CD4-positive, alpha-beta T cell treated with Interleukin-17A for 4 hours (primary cell): Measurements from ENCODE around the gene DLEC1.
"Not testable (repeated sequence)": the region's sequence is repeated elsewhere in the genome, so short reads cannot be mapped to it uniquely, and the experiment has no call there.

ENCODE experiments used
- DNase-seq: peaks from one replicate; pipeline ENCODE4 v3.0.0-alpha.2; 2020; ENCODE audit warnings: mixed read lengths

The DLEC1 gene

DNA sequence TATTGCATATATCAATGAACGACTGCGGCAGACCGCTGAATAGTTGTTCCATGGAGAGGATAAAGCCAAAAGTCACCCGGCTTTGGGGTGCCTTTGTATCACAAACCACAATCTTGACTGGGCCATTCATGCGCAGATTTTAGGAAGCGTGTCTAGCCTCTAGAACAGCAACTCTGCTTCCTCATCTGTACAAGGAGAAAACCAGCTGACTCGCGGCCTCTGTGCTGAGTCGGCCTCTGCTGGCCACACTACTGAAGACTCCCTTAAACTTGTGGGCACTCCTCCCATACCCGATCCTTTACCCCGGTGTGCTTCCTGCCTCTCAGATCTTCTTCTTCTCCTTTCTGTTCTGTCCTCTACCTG lies 872 bp downstream of the DLEC1 start:
- peak; percentile 75 for DNase-seq

GRCh38 chr3:38040401-38040800 lies 1.4 kb downstream of the DLEC1 start:
- DNase-seq: no peak

DNA sequence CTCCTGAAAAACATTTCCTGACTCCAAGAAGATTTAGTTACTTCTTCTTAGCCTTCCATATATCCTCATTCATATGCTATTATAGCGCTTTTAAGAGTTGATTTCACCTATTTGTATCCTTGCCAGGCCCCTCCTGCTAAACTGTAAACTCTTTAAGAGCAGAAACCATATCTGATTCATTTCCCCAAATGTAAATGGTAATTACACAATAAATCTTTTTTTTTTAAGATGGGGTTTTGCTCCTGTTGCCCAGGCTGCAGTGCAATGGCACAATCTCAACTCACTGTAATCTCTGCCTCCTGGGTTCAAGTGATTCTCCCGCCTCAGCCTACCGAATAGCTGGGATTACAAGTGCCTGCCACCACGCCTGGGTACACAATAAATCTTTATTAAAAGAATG lies 4.5 kb downstream of the DLEC1 start:
- DNase-seq: no peak

DNA sequence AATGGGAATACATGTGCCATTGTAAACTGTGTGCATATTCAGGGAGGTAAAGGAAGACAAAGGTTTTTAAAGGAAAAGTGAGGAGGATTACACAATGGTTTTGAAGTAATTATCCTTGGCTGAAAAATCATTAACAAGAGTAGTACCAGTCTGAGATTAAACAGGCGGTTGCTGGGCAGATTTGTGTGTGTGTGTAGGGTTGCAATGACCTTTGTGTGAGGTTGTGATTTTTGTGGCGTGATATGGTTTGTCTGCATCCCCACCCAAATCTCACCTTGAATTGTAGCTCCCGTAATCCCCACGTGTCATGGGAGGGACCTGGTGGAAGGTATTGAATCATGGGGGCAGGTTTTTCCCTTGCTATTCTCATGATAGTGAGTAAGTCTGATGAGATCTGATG lies 7.0 kb downstream of the DLEC1 start:
- no peak for DNase-seq

DNA sequence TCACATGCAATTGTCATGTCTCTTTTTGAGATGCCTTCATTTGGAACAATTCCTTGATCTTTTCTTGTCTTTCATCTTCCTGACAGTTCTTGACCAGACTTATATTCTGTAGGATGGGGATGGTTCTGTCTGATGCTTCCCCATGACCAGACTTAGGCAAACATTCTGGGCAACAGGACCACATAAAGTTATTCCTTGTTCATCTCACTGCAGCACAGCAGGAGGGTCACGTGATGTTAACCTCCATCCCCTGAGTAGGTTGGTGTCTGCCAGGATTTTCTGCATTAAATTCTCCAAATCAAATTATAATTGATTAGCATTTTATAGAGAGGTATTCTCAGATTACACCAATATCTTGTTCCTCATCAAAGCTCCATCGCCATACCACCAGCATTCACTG lies 7.8 kb downstream of the DLEC1 start:
- no peak for DNase-seq

DNA sequence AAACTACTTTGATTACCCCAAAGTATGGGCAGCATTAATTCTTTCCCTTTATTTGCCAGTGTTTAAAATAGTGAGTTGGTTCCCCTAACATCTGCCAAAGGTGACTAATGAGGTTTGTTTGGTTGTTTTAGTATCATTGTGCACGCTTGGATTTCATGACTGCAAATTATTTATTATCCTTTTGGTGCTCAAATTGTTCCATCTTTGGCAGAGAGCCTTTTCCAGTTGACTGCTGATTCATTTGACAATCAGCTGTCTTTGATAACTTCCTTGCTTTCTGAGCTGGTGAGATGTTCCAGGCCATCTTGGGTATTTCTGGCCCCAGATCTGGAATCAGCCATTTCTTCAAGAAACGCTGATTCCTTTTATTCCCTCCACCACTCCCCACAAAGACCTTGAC lies 8.9 kb downstream of the DLEC1 start:
- DNase-seq: no peak

- DNase-seq: no peak
Observed at GRCh38 chr3:38049358-38050126, 10.5 kb downstream of the DLEC1 start.

DNA sequence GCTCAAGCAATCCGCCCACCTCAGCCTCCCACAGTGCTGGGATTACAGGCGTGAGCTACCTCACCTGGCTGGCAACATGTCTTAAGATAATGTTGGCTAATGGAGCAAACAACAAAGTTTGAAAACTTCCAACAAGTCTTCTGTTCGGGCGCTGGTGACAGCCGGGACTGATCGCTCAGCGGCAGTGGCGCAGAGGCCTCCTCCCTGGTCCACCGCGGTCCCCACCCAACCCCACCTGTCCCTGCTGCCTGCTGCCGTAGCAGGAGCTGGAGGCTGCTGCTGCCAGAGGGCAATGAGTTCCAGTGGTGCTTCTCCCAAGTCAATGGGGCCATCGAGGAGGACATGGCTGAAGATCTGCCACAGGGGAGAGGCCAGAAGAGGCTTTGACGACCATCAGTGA lies 12.1 kb downstream of the DLEC1 start:
- no peak for DNase-seq

- not testable (repeated sequence) for DNase-seq
Observed at GRCh38 chr3:38053286-38053685, 14.3 kb downstream of the DLEC1 start.

DNA sequence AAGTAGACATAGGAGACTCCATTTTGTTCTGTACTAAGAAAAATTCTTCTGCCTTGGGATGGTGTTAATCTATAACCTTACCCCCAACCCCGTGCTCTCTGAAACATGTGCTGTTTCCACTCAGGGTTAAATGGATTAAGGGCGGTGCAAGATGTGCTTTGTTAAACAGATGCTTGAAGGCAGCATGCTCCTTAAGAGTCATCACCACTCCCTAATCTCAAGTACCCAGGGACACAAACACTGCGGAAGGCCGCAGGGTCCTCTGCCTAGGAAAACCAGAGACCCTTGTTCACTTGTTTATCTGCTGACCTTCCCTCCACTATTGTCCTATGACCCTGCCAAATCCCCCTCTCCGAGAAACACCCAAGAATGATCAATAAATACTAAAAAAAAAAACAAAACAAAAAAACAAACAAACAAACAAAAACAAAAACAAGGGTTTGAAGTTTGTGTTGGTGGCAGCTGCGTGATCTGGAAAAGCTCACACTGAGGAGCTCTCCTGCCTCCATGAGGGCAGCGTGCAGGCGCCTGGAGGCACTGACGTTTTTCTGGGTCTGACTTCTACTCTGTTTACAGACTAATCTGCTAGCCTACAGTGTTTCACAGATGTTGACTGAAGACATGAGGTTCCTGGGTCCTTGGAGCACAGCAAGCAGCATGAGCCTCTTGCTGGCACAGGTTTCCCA lies 14.9 kb downstream of the DLEC1 start:
- not testable (repeated sequence) for DNase-seq

GRCh38 chr3:38054499-38055001 lies 15.5 kb downstream of the DLEC1 start:
- DNase-seq: no peak

- no peak for DNase-seq
Observed at GRCh38 chr3:38059148-38059547, 20.1 kb downstream of the DLEC1 start.

DNA sequence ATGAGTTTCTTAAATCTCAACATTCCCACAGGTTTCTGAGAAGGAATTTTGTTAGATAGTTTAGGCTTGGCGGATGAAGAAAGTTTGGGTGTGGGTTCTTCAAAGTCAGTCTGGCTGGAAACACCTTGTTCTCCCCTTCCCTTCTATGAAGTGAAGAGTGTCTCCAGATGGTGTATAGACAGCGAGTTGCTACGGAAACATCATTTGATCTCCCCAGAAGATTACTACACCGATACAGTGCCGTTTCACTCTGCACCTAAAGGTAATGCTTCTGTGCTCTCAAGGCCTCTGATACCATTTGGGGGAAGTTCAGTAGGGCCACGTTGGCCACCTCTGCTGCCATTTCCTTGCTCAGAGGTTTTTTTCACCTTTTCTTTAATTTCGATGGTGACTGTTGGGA lies 20.6 kb downstream of the DLEC1 start:
- DNase-seq: no peak

- DNase-seq: no peak
Observed at GRCh38 chr3:38062809-38063208, 23.8 kb downstream of the DLEC1 start.

GRCh38 chr3:38064453-38064852 lies 25.4 kb downstream of the DLEC1 start:
- not testable (repeated sequence) for DNase-seq

DNA sequence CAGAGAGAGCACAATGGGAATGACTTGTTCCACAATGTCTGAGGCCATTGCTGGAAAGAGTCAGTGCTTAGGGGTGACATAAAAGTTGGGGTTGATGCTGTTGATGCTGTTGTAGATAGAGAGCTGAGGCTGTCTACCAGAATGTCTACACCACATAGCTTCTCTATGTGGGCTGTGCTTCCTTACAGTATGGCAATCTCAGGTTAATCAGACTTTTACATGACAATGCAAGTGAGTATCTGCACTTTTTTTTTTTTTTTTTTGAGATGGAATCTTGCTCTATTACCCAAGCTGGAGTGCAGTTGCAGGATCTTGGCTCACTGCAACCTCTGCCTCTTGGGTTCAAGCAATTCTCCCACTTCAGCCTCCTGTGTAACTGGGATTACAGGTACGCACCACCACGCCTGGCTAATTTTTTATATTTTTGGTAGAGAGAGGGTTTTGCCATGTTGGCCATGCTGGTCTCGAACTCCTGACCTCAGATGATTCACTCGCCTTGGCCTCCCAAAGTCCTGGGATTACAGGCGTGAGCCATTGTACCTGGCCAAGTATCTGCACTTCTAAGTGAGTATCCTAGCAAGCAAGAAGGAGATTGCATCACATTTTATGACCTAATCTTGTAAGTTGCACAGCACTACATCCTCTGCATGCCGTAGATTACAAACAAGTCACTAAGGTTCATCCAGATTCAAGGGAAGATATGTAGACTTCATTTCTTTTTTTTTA lies 28.7 kb downstream of the DLEC1 start:
- no peak for DNase-seq

- no peak for DNase-seq
Observed at GRCh38 chr3:38070013-38070412, 31.0 kb downstream of the DLEC1 start.

- DNase-seq: not testable (repeated sequence)
Observed at GRCh38 chr3:38077073-38077472, 38.1 kb downstream of the DLEC1 start.

DNA sequence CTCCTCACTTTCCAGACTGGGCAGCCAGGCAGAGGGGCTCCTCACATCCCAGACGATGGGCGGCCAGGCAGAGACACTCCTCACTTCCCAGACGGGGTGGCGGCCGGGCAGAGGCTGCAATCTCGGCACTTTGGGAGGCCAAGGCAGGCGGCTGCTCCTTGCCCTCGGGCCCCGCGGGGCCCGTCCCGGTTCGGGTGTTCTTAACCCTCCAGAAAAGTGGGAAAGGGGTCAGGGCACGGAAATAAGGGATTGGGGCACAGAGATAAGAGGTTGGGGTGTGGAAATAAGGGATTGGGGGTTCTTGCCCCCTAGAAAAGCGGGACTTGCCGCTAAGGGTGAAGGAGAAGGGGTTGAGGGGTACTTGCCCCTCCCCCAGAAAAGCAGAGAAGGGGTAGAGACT lies 43.3 kb downstream of the DLEC1 start:
- not testable (repeated sequence) for DNase-seq

- not testable (repeated sequence) for DNase-seq
Observed at GRCh38 chr3:38083254-38083653, 44.2 kb downstream of the DLEC1 start.

GRCh38 chr3:38083871-38084333 lies 44.9 kb downstream of the DLEC1 start:
- no peak for DNase-seq

GRCh38 chr3:38084334-38085310 lies 45.6 kb downstream of the DLEC1 start:
- no peak for DNase-seq
